AG08395 (cell line): ENCODE data around the gene PCNX2.
"Not testable (repeated sequence)": the region's sequence is repeated elsewhere in the genome, so short reads cannot be mapped to it uniquely, and the experiment has no call there.

Experiments
- DNase-seq: peaks from one replicate; pipeline ENCODE4 v3.0.0; 2012; ENCODE audit warnings: mixed read lengths, low spot score

PCNX2 gene

GRCh38 chr1:233097959-233098580 lies 197.5 kb downstream of the PCNX2 start:
- DNase-seq: no peak

- no peak for DNase-seq
These were observed 198.0 kb downstream of the PCNX2 start for GRCh38 chr1:233097546-233097945.

DNA sequence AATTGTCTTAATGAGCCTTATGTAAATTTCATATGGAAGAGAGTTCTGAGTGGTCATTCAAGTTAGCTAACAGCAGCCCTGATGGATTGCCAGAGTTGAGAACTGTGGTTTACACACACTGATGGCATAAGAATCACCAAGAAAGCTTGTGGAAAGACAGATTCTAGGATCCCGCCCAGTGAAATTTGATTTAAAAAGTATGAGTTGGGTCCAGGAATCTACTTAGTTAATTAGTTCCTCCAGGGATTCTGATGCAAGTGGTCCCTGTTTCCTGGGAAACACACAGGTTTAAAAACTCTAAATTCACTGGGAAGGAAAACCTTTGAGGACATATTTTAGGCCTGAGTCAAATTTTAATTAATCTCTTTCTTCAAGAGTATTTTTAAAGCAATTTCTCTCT lies 200.8 kb downstream of the PCNX2 start:
- DNase-seq: no peak

GRCh38 chr1:233094269-233094668 lies 201.3 kb downstream of the PCNX2 start:
- no peak for DNase-seq

DNA sequence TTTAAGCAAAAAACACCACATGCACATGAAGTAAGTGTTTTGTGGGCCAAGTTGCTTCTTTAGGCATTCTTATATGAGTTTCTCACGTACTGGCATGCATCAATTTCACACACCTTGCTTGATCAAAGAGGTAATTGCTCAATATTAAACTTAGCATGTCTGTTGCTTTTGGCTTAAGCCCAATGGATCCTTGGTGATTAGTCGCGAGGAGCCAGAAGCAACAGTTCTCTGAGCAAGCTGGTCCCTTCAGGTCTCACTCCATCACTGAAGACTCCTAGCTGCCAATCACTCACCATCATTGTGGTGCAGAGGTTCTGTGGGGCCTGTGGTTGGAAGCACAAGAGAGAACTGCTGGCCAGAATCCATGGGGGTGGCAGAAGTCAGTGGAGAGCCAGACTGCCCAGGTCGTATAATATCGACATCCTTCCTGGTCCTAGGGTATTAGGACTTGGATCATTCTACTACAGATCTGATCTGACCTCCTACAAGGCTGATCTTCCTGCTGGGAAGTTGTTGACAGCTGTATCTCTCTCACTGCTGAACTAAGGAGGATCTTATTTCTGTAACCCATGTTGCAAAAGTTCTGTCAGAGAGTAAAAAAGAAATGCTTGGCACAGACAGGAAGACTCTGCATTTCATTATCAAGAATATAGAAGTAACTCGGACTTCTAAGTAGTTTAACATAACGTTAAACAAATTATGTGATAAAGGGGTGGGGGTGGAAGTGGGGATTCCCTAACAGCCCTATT lies 204.6 kb downstream of the PCNX2 start:
- no peak for DNase-seq

GRCh38 chr1:233089251-233089650 lies 206.3 kb downstream of the PCNX2 start:
- no peak for DNase-seq

DNA sequence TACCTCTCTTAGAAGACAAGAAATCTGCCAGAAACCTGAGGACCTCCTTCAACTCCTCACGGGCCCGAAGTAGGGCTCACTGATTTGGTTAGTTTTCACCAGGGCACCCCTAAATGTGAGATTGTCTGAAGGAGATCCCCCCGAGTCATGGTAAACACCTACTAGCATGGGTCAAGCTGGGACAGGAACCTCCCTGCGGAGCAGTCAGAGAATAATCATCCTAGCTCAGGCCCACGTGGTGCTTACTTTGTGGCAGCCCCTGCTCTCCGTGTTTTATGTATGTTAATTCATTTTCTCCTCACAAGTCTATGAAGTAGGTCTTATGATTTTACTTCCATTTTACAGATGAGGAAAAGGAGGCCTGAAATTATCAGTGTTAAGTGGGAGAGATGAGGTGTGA lies 206.9 kb downstream of the PCNX2 start:
- no peak for DNase-seq

DNA sequence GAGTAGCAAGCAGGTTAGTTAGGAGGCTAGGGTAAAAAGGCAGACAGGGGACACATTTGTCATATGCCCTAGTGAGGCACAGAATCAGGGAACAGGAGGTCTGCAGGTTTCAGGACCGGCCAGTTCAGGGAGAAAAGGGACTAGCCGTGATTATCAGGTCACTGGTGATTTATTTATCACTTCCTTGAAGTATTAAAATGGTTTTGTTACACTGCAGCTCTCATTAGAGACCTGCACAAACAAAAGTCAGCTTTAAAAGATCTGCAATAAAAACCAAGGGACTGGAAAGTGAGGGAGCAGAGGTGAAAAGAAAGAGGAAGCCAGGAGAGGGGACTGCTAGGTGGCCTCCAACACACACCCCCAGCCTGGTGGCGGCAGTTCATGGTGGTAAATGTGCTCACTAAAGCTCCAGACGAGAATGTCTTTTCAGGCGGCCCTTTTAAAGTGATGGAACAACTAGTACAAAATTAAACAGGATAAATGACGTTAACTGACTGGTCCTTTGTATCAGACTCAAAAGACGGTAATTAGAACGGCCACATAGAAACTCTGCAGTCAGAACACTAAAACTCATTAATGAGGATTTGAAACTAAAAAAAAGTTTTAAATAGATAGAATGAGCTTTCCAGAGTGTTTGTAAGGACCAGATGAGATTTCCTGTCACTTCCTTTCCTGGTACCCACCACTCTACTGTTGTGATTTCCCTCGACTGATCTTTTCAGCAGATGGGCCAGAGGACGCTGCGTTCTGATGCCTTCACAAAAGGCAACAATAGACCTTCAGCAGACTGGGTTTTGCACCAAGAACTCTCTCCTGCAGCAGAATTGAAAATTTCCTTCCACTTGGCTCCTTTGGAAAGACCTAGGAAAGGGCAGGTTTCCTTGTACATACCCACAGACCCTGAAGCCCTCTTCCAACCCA lies 208.3 kb downstream of the PCNX2 start:
- DNase-seq: no peak

DNA sequence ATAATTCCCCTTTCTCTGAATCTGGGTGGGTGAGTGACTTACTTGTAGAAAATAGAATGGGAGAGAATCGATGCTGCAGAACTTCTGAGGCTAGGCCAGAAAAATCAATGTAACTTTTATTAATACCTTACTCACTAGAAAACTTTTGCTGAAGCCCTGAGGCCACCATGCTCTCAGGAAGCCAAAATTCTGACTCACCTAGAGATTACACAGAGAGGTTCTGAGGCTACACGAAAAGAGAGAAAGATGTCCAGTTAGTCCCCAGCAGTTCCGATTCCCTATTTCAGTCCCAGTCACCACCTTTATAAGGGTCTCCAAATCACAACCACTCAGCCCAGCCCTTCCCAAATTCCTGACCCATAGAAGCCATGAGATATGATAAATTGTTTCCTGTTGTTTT lies 210.0 kb downstream of the PCNX2 start:
- peak; percentile 24 for DNase-seq

- no peak for DNase-seq
These were observed 212.6 kb downstream of the PCNX2 start for GRCh38 chr1:233082778-233083550.

GRCh38 chr1:233081735-233082134 lies 213.8 kb downstream of the PCNX2 start:
- DNase-seq: no peak

GRCh38 chr1:233080827-233081226 lies 214.7 kb downstream of the PCNX2 start:
- not testable (repeated sequence) for DNase-seq

DNA sequence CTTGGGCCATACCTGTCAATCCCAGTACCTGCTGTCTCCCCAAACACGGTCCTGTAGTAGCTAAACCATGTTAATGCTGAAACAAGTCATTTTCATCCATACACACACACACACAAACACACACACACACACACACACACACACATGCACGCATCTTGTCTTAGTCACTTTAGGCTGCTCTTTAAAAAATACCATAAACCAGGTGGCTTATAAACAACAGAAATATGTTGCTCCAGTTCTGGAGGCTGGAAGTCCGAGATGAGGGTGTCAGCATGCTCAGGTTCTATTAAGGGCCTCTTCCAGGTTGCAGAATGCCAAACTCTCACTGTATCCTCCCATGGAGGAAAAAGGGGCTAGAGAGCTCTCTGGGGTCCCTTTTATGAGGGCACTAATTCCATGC lies 215.2 kb downstream of the PCNX2 start:
- no peak for DNase-seq

DNA sequence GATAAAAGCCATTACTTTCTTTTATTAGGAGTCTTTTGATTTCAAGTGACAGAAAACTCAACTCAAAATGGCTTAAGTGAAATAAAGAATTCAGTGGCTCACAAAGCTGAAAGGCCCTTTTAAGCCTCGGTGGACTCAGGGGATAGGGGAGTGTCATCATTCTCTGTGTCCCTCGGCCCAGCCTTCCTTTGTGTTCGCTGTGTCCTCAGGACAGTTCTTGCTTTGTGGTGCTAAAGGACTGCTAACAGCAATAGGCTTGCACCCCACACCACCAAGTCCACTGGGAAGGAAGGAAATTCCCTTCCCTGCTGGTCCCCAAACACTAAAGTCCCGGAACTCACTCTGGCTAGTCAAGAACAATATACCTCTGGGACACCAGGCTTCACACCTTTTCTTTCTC lies 216.0 kb downstream of the PCNX2 start:
- DNase-seq: no peak

- no peak for DNase-seq
These were observed 217.1 kb downstream of the PCNX2 start for GRCh38 chr1:233078396-233078795.

DNA sequence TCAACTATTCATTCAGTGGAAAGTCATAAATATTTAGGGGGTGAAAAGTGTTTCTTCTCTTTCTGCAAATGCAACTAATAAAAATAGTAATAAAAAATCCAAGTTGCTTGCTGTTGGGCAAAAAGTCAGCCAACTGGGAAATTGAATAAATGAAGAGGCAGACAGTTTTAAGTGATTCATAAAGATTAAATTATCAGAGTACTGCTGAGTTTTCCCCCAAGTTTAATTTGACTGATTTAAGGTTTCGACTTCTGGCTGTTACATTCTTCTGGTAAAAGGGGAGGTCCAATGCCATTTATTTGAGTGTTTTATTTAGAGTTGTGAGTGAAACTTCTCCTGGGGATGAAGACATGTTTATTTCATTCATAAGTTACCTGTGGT lies 219.6 kb downstream of the PCNX2 start:
- no peak for DNase-seq

DNA sequence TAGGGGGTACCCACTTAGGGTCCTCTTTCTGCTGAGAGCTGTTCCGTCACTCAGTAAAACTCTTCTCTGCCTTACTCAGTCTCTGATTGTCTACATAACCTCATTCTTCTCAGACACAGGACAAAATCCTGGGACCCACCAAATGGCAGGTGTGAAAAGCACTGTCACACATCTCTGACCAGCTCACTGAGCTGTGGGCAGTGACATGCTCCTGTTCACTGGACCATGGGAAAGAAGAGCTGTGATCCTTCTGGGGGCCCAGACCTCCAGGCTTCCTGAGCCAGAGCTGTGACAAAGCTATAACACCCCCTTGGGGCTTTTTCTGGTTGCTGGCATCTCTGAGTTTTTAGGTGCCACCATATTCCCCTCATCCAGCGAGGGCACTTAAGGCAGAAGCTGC lies 229.4 kb downstream of the PCNX2 start:
- no peak for DNase-seq

DNA sequence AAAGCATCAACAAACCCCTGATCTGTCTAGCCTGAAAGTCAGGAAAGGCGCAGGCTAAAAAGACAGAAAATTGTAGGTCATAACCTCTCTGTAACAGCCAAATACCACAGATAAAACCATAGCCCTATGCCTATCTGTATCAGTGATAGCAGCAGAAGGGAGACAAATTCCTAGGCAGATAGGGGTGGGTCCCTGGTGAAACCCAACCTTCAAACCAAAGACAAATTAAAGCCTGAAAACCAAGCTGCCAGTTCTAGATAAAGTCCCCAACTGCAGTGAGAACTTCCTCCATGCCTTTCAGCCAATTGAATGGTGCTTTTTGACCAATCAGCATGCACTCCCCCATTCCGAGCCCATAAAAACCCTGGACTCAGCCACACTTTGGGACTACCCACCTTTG lies 229.8 kb downstream of the PCNX2 start:
- no peak for DNase-seq

DNA sequence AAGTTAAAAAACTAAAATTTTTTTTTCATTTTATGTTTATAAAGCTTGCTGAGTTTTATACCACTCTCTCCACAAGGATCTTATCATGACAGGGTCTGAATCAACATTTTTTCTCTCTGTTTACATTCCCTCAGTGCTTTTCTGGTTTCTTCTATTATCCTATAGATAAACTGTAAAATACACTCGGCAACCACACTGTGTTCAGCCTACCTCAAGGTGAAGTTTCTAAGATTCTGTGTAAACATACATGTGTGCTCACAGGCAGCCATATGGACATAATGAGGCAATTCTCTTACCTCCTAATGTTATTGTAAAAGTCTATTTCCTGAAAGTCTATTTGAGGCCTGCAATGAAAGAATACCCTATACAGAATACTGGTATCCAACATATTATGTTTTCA lies 230.5 kb downstream of the PCNX2 start:
- DNase-seq: no peak

- no peak for DNase-seq
These were observed 232.1 kb downstream of the PCNX2 start for GRCh38 chr1:233063462-233063861.

DNA sequence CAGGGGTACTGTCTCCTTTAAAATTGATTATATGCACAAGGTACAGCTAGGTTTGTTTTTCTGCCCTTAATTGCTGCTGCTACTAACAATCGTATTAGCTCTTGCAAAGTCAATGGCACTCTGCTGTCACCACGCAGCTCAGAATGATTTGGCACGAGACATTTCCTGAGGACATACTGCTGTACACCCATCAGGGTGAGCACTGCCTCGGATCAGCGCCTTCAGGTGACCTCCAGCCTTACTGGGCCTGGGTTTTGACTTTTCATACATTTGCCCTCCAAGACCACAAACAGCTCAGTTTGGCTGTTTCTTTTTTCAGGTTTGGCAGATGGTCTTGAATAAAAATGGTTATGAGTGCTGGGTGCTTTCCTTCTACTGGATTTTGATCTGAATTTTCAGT lies 234.3 kb downstream of the PCNX2 start:
- no peak for DNase-seq

- DNase-seq: no peak
These were observed 235.0 kb downstream of the PCNX2 start for GRCh38 chr1:233060461-233060994.
